ENCODE results near the gene PCSK4.
"Not testable (repeated sequence)": the region's sequence is repeated elsewhere in the genome, so short reads cannot be mapped to it uniquely, and the experiment has no call there.

The PCSK4 gene

GRCh38 chr19:1522061-1522460 lies 31.9 kb upstream of the PCSK4 start:
- DNase-seq (ENCODE audit: low read depth in 1 of 2, low spot score in 1 of 2), result no peak

- DNase-seq (ENCODE audit: low read depth in 1 of 2, low spot score in 1 of 2), result no peak
Measured at GRCh38 chr19:1521636-1522035, 31.5 kb upstream of the PCSK4 start.

GRCh38 chr19:1520203-1520780 lies 30.1 kb upstream of the PCSK4 start:
- no peak for DNase-seq (ENCODE audit: low read depth in 1 of 2, low spot score in 1 of 2)

GRCh38 chr19:1519802-1520201 lies 29.7 kb upstream of the PCSK4 start:
- not testable (repeated sequence) for DNase-seq (ENCODE audit: low read depth in 1 of 2, low spot score in 1 of 2)

GRCh38 chr19:1518471-1518870 lies 28.3 kb upstream of the PCSK4 start:
- no peak for DNase-seq (ENCODE audit: low read depth in 1 of 2, low spot score in 1 of 2)

GRCh38 chr19:1516395-1516753 lies 26.2 kb upstream of the PCSK4 start:
- DNase-seq (ENCODE audit: low read depth in 1 of 2, low spot score in 1 of 2), result no peak

- no peak for DNase-seq (ENCODE audit: low read depth in 1 of 2, low spot score in 1 of 2)
Measured at GRCh38 chr19:1514986-1515721, 25.0 kb upstream of the PCSK4 start.

- no peak for DNase-seq (ENCODE audit: low read depth in 1 of 2, low spot score in 1 of 2)
Measured at GRCh38 chr19:1514295-1514661, 24.1 kb upstream of the PCSK4 start.

- DNase-seq (ENCODE audit: low read depth in 1 of 2, low spot score in 1 of 2), result peak; percentile 51 to 59
Measured at GRCh38 chr19:1513499-1514294, 23.5 kb upstream of the PCSK4 start.

GRCh38 chr19:1512671-1513498 lies 22.7 kb upstream of the PCSK4 start, which contains the start of gene ADAMTSL5:
Gene ADAMTSL5 (minus strand): TSS chr19:1513019. CDS start chr19:1510943, 2,076 bp downstream.
- DNase-seq (ENCODE audit: low read depth in 1 of 2, low spot score in 1 of 2), result peak; percentile 38 to 52

GRCh38 chr19:1511318-1512317 lies 21.5 kb upstream of the PCSK4 start:
- no peak for DNase-seq (ENCODE audit: low read depth in 1 of 2, low spot score in 1 of 2)

- no peak for DNase-seq (ENCODE audit: low read depth in 1 of 2, low spot score in 1 of 2)
Measured at GRCh38 chr19:1510807-1511206, 20.7 kb upstream of the PCSK4 start.

GRCh38 chr19:1510442-1510806 lies 20.3 kb upstream of the PCSK4 start:
- no peak for DNase-seq (ENCODE audit: low read depth in 1 of 2, low spot score in 1 of 2)

- DNase-seq (ENCODE audit: low read depth in 1 of 2, low spot score in 1 of 2), result no peak
Measured at GRCh38 chr19:1509602-1510441, 19.7 kb upstream of the PCSK4 start.

- no peak for DNase-seq (ENCODE audit: low read depth in 1 of 2, low spot score in 1 of 2)
Measured at GRCh38 chr19:1508507-1508856, 18.3 kb upstream of the PCSK4 start.

GRCh38 chr19:1507763-1508506 lies 17.8 kb upstream of the PCSK4 start:
- DNase-seq (ENCODE audit: low read depth in 1 of 2, low spot score in 1 of 2), result peak; percentile 82 to 84

GRCh38 chr19:1507192-1507660 lies 17.1 kb upstream of the PCSK4 start:
- DNase-seq (ENCODE audit: low read depth in 1 of 2, low spot score in 1 of 2), result no peak

Data from stimulated activated CD4-positive, alpha-beta T cell treated with anti-CD3 and anti-CD28 coated beads, Interleukin-15, amount 100 ng/mL, for 1 hour (primary cell).